Raji (cell line): ENCODE measurements around the gene KCNA2.
A peak's percentile ranks its signal among the peaks of the same experiment; 100 is the strongest.

Experiments used
- POLR2A ChIP-seq: IDR thresholded peaks from 2 replicates; pipeline ENCODE4 v1.6.1; 2011; ENCODE audit warnings: low read depth, low read length, control low read depth; ENCODE audit not compliant: insufficient read depth

The KCNA2 gene

GRCh38 chr1:110634455-110635311 is 28.5 kb upstream of the KCNA2 start:
- no peak for TF ChIP-seq POLR2A

- no peak for TF ChIP-seq POLR2A
These were observed 27.9 kb upstream of the KCNA2 start for GRCh38 chr1:110634086-110634454.

GRCh38 chr1:110633646-110634030 is 27.5 kb upstream of the KCNA2 start:
- TF ChIP-seq POLR2A, result no peak

GRCh38 chr1:110631836-110632620 is 25.9 kb upstream of the KCNA2 start:
- no peak for TF ChIP-seq POLR2A

GRCh38 chr1:110630839-110631663 is 24.9 kb upstream of the KCNA2 start:
- TF ChIP-seq POLR2A, result no peak

GRCh38 chr1:110628323-110629105 is 22.4 kb upstream of the KCNA2 start:
- no peak for TF ChIP-seq POLR2A

- TF ChIP-seq POLR2A, result no peak
These were observed 21.6 kb upstream of the KCNA2 start for GRCh38 chr1:110627764-110628163.

- no peak for TF ChIP-seq POLR2A
These were observed 20.7 kb upstream of the KCNA2 start for GRCh38 chr1:110626889-110627288.

GRCh38 chr1:110620686-110621085 is 14.5 kb upstream of the KCNA2 start:
- TF ChIP-seq POLR2A, result no peak

GRCh38 chr1:110620250-110620615 is 14.1 kb upstream of the KCNA2 start:
- no peak for TF ChIP-seq POLR2A

- peak; percentile 44 for TF ChIP-seq POLR2A
These were observed 13.5 kb upstream of the KCNA2 start for GRCh38 chr1:110619412-110620249.

- no peak for TF ChIP-seq POLR2A
These were observed 12.5 kb upstream of the KCNA2 start for GRCh38 chr1:110618668-110619067.

- TF ChIP-seq POLR2A, result no peak
These were observed 11.4 kb upstream of the KCNA2 start for GRCh38 chr1:110617589-110617988.

GRCh38 chr1:110617116-110617515 is 11.0 kb upstream of the KCNA2 start:
- TF ChIP-seq POLR2A, result no peak
